DMS53 treated with DMSO at 0.1 percent for 48 hours (cell line): ENCODE data around the gene PHKB.
"Not testable (repeated sequence)": the region's sequence is repeated elsewhere in the genome, so short reads cannot be mapped to it uniquely, and the experiment has no call there.

Experiments
- DNase-seq: peaks from one replicate; lab custom pipeline; 2025; ENCODE audit not compliant: unreplicated experiment; lab: John Stamatoyannopoulos, UW

PHKB gene

GRCh38 chr16:47468070-47468689 lies 7.0 kb downstream of the PHKB start:
- DNase-seq = not testable (repeated sequence)

DNA sequence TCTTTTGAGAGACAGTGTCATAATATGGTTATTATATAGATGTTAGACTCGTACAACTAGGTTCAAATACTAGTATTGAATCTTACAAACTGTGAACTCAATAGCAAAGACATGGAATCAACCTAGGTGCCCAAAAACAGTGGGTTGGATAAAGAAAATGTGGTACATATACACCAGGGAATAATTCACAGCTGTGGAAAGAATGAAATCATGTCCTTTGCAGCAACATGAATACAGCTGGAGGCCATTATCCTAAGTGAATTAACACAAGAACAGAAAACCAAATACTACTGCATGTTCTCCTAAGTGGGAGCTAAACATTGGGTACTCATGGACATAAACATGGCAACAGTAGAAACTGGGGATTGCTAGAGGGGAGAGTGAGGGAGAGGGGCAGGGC lies 8.1 kb downstream of the PHKB start:
- DNase-seq = no peak

- DNase-seq = no peak
These were observed 9.1 kb downstream of the PHKB start for GRCh38 chr16:47470211-47470610.

- DNase-seq = no peak
These were observed 9.7 kb downstream of the PHKB start for GRCh38 chr16:47470810-47471209.

GRCh38 chr16:47473004-47473403 lies 11.9 kb downstream of the PHKB start:
- DNase-seq = not testable (repeated sequence)

DNA sequence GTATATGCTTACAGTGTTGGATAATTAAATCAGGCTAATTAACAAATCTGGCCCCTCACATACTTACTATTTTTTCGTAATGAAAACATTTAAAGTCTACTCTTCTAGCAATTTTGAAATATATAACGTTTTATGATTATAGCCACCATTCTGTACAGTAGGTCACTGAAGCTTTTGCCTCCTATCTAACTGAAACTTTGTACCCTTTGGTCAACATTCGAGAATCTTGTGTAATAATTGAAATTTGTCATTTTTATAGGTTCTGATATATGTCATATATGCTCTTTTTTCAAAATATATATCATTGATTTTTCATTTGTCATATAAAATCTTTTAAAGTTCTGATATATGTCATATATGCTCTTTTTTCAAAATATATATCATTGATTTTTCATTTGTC lies 12.7 kb downstream of the PHKB start:
- no peak for DNase-seq

DNA sequence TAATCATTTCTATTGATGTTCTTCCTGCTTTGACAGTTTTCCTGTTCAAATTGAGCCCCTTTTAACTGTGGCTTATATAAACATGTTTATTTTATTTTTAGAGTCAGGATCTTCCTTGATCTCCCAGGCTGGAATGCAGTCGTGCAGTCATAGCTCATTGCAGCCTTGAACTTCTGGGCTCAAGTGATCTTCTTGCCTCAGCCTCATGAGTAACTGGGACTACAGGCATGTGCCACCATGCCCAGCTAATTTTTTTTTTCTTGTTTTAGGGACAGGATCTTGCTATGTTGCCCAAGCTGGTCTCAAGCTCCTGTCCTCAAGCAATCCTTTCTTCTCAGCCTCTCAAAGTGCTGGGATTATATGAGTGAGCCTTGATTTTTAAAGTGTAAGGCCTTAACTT lies 14.7 kb downstream of the PHKB start:
- no peak for DNase-seq

- no peak for DNase-seq
These were observed 15.7 kb downstream of the PHKB start for GRCh38 chr16:47476654-47477345.

DNA sequence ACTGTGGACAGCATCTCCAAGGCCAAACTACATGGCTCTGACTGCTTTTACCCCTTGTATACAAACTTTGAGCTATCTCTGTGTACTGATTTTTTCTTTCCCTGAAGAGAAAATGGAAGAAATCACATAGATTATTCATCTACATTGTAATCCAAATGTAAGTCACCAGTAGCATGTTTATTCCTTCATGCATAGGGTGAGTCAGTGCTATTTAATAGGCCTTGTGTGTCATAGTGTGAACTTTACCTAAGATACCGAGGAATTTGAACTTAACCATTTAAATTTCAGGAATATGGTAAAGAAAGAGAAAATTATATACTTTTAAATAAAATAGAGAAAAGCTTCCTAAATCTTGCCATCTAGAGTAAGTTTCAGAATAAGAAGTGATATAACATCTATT lies 16.5 kb downstream of the PHKB start:
- no peak for DNase-seq

- DNase-seq = no peak
These were observed 19.3 kb downstream of the PHKB start for GRCh38 chr16:47480410-47480809.

GRCh38 chr16:47481698-47482374 lies 20.7 kb downstream of the PHKB start:
- no peak for DNase-seq

- no peak for DNase-seq
These were observed 22.5 kb downstream of the PHKB start for GRCh38 chr16:47483616-47484015.

DNA sequence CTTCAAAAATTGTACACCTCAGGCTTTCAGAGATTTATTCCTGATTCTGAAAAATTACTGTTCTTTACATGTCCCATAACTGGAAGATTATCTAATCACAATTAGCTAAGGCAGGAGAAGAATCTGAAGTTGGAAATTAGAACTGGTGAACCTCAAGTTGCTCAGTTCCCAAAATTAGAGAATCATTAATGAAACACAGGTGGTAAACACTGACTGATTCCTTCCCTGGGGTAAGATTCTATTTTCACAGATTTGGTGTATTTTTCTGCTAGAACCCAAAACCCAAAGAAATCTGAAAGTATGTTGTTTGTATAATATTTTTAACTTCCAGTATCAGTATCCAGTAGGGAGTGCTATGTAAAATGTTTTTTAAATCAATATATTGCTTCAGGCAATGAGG lies 25.7 kb downstream of the PHKB start:
- no peak for DNase-seq

DNA sequence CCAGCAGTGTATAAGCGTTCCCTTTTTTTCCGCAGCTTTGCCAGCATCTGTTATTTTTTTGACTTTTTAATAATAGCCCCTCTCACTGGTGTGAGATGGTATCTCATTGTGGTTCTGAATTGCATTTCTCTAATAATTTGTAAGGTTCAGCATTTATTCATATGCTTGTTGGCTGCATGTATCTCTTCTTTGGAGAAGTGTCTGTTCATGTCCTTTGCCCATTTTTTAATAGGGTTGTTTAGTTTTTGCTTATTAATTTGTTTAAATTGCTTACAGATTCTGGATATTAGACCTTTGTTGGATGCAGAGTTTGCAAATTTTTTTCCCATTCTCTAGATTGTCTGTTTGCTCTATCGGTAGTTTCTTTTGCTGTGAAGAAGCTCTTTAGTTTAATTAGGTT lies 26.9 kb downstream of the PHKB start:
- DNase-seq = no peak

DNA sequence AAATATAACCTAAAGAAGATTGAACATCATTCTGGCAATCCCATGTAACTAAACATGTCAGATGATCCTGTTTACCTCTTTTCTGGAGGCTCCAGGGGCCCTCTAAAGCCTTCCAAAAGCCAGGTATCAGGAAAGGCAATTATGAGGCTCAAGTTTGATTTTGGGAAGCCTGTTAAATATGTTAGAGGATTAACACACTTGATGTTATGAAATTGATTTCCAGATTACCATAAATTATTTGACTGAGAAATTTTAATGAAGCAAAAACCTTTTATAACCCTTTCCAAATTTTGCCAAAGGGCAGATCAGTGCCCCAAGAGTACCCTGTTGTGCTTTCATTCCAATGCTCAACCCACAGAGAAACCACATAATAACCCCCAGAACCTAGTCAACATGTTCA lies 29.3 kb downstream of the PHKB start:
- no peak for DNase-seq

GRCh38 chr16:47492036-47492427 lies 30.9 kb downstream of the PHKB start:
- DNase-seq = no peak

- DNase-seq = no peak
These were observed 31.6 kb downstream of the PHKB start for GRCh38 chr16:47492428-47493377.

DNA sequence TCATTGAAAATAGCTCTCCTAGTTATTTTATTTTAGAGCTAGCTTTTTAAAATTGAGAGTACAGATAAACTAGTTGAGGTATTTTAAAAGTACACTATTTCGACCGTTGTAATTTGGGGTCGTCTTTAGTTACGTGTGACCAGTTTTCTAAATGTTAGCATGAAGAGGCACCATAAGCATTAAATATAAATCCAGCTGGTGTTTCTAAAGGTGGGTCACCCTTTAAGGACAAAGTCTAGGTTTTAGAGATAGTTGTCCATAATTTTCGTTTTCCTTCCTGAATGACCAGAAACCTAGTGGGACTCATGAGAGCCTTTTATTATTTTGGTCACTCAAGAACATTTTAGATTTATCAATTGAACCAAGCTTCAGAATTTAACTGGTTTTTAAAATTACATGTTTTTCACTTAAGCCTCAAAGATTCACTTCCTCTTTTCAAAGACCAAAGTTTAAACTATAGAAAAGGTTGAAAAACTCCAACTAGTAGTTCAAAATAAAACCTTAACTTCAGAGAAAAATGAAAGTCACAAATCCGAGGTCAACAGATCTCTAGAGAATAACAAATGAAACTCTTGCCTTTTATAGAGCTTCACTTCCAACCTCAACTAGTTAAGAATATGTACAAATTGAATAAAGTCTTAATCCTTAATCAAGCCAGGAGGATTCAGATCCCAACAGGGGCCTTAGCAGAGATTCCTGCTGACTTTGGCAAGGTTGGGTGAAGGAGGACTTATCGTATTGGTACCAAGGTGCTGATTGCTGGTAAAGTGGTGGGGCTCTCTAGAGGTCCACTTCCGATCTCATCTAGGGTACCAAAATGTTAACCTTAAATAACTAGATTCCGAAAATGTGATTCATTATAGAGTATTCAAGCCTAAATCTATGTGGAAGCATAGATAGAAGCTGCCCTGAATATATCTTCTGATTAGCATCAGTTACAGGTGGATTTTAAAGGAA lies 32.5 kb downstream of the PHKB start:
- no peak for DNase-seq

DNA sequence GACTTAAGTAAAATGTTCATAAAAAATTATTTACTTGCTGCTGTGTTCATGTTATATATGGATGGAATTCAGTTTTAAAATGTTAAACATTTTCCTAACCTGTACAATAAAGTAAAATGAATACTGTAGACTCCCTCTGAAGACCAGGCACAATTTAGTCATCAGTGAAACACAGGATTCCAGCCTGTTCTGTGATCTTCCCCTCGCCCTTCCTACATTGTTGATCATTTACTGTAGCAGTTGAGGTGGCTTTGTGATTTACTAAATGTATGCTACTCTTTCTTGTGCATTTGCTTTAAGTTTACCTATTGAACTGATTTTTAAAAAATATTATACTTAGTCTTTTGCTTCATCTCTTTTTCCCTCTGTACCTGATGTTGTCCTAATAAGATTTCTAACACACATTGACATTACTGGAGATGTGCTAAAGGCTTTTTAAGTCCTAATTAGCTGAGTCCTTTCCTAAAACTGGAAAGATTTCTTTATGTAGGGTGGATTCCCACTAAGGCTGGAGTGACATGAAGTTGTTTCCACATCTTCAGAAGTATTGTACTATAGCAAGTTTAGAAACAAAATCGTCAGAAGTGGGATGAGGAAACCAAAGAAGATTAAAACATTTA lies 38.1 kb downstream of the PHKB start:
- no peak for DNase-seq
